ENCODE results near the gene IFNG-AS1.

- TF ChIP-seq CTCF (IDR thresholded peaks at IDR 0.05) (no peak), POLR2A (IDR thresholded peaks at IDR 0.05) (no peak), POLR2AphosphoS5 (IDR thresholded peaks at IDR 0.05) (no peak), EP300 (IDR thresholded peaks at IDR 0.05) (no peak)
Measured at GRCh38 chr12:68020049-68020448, 30.8 kb downstream of the IFNG-AS1 start.

All from gastroesophageal sphincter (tissue), 3 donors.